ENCODE results near the gene HSD17B14. TPM values are rescaled to one million over a fixed set of nuclear protein-coding genes. Genes with fewer than 3 reads are reported as not detected.

The HSD17B14 gene
- polyA plus RNA-seq, 2 of the 4 experiments (the other 2 are of a cell fraction), result 11.1 to 20.9 TPM

- DNase-seq (ENCODE audit: low read depth in 1 of 2, low spot score in 1 of 2), result peak; percentile 96 to 99
- peak overlapping the region; percentile 49 for H3K4me3 ChIP-seq
- peak overlapping the region; percentile 80 to 90 for H3K27ac ChIP-seq
- ChIA-PET POLR2A (interaction anchor here (0.6 to 2.2 kb wide), 10 partner anchors 8 to 139 kb away, joined by 3 to 18 read pairs (median 4); partner anchors contain the start of genes BCAT2 and PPP1R15A), CTCF (interaction anchor here (0.6 to 24.1 kb wide), 24 partner anchors 9 to 191 kb away, joined by 3 to 927 read pairs (median 4); partner anchors contain the start of genes BAX, BCAT2, CA11 and PLEKHA4)
- H3K9me3 ChIP-seq, result no peaks in the 10 kb centered on the region
- WGBS (ENCODE audit: missing lambda C conversion rate), result 7% methylated on average over 17 of the region's 29 CpGs
- 0 out of 2 replicates have a peak, but pooled peaks have one; percentile 48 for TF ChIP-seq RFX5 (IDR thresholded peaks at IDR 0.05)
- TF ChIP-seq, protein P1, sequence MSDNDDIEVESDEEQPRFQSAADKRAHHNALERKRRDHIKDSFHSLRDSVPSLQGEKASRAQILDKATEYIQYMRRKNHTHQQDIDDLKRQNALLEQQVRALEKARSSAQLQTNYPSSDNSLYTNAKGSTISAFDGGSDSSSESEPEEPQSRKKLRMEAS (IDR thresholded peaks at IDR 0.05), result peak; percentile 45; the same call in 1 of the 2 replicates
- no peak for TF ChIP-seq FOSL2 (IDR thresholded peaks at IDR 0.05)
- TF ChIP-seq FOSL2 (CRISPR knock-in tag; IDR thresholded peaks at IDR 0.05), result no peak
- TF ChIP-seq ZC3H11A (IDR thresholded peaks at IDR 0.05), result no peak
- TF ChIP-seq POLR2A (IDR thresholded peaks at IDR 0.05; ENCODE audit: low read length), result peak; percentile 18; the same call in 1 of the 2 replicates
- TF ChIP-seq JUN (IDR thresholded peaks at IDR 0.05), result peak in 1 of 2 experiments; percentile 62; a peak in 3 of 5 replicates
- H3K4me2 ChIP-seq, result peak overlapping the region; percentile 93
- FAIRE-seq, result peak; percentile 92
- peaks cover 7% of the 10 kb centered on the region; the same call in 2 of the 3 replicates for H3K4me1 ChIP-seq
- peak; percentile 87 to 95 for ATAC-seq
Measured at GRCh38 chr19:48837051-48837524, 797 bp upstream of the HSD17B14 start.

GRCh38 chr19:48835734-48836088 is 580 bp downstream of the HSD17B14 start:
- CTCF ChIA-PET, result interaction anchor here (0.6 to 24.1 kb wide), 49 partner anchors 8 to 501 kb away, joined by 3 to 927 read pairs (median 4); partner anchors contain the start of genes BAX, BCAT2, CA11 and GYS1
- ATAC-seq, result peak; percentile 87 to 88
- peak overlapping the region; percentile 80 to 90 for H3K27ac ChIP-seq
- TF ChIP-seq HOXB5 (CRISPR knock-in tag; IDR thresholded peaks at IDR 0.05), result no peak
- no peak for TF ChIP-seq EP300 (IDR thresholded peaks at IDR 0.05)
- 0 out of 2 replicates have a peak, but pooled peaks have one; percentile 44 for TF ChIP-seq KDM5A (IDR thresholded peaks at IDR 0.05)
- TF ChIP-seq, protein P1 (IDR thresholded peaks at IDR 0.05), result peak; percentile 75
- no peak for TF ChIP-seq HDAC2 (IDR thresholded peaks at IDR 0.05)
- TF ChIP-seq ZC3H11A (IDR thresholded peaks at IDR 0.05), result no peak
- TF ChIP-seq CBX8 (IDR thresholded peaks at IDR 0.05), result no peak
- TF ChIP-seq RFX5 (IDR thresholded peaks at IDR 0.05), result peak; percentile 47; the same call in 1 of the 2 replicates
- 0 out of 2 replicates have a peak, but pooled peaks have one; percentile 68 for TF ChIP-seq MAZ (IDR thresholded peaks at IDR 0.05; ENCODE audit: borderline replicate concordance, low read depth, low read length)
- TF ChIP-seq EHF (CRISPR knock-in tag; IDR thresholded peaks at IDR 0.05), result no peak
- peak; percentile 66; the same call in 1 of the 2 replicates for TF ChIP-seq ESRRA (IDR thresholded peaks at IDR 0.05; ENCODE audit: borderline replicate concordance, low read length)
- TF ChIP-seq ZSCAN20 (CRISPR knock-in tag; IDR thresholded peaks at IDR 0.05), result no peak
- TF ChIP-seq MYC (IDR thresholded peaks at IDR 0.05; ENCODE audit: borderline replicate concordance, low read length), result peak; percentile 72; the same call in 1 of the 2 replicates
- peak; percentile 97 for TF ChIP-seq SMC3 (IDR thresholded peaks at IDR 0.05)
- TF ChIP-seq FOXS1 (CRISPR knock-in tag; IDR thresholded peaks at IDR 0.05), result no peak
- TF ChIP-seq HOXA7 (CRISPR knock-in tag; IDR thresholded peaks at IDR 0.05), result no peak
- TF ChIP-seq RAD21 (conservative IDR thresholded peaks at IDR 0.05 in 1 of 2, IDR thresholded peaks at IDR 0.05 in 1 of 2), result peak; percentile 97 to 98
- no peak for TF ChIP-seq TFCP2L1 (CRISPR knock-in tag; IDR thresholded peaks at IDR 0.05)
- TF ChIP-seq, protein P2, sequence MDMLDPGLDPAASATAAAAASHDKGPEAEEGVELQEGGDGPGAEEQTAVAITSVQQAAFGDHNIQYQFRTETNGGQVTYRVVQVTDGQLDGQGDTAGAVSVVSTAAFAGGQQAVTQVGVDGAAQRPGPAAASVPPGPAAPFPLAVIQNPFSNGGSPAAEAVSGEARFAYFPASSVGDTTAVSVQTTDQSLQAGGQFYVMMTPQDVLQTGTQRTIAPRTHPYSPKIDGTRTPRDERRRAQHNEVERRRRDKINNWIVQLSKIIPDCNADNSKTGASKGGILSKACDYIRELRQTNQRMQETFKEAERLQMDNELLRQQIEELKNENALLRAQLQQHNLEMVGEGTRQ (IDR thresholded peaks at IDR 0.05), result peak; percentile 93
- no peak for TF ChIP-seq EHMT2 (IDR thresholded peaks at IDR 0.05; ENCODE audit: low read depth)
- peak; percentile 98 for TF ChIP-seq CTCF (IDR thresholded peaks at IDR 0.05)
- TF ChIP-seq ZFP36 (IDR thresholded peaks at IDR 0.05; ENCODE audit: borderline replicate concordance, partially characterized antibody), result peak; percentile 12
- peak in 1 of 2 experiments; percentile 29; a peak in 1 of 5 replicates for TF ChIP-seq JUN (IDR thresholded peaks at IDR 0.05)
- H3K4me2 ChIP-seq, result peak overlapping the region; percentile 93
- peak overlapping the region; percentile 49 for H3K4me3 ChIP-seq
- POLR2A ChIA-PET, result interaction anchor here (0.6 to 2.2 kb wide), 3 partner anchors 25 to 189 kb away, joined by 3 to 18 read pairs (median 7); partner anchors contain the start of genes BCAT2 and CA11
- no peaks in the 10 kb centered on the region for H3K9me3 ChIP-seq
- WGBS (ENCODE audit: missing lambda C conversion rate), result 1% methylated on average over 12 of the region's 12 CpGs
- peak; percentile 91 for FAIRE-seq
- H3K4me1 ChIP-seq, result peaks cover 7% of the 10 kb centered on the region; the same call in 2 of the 3 replicates
- DNase-seq (ENCODE audit: low read depth in 1 of 2, low spot score in 1 of 2), result peak; percentile 94
